ENCODE measurements around the gene SESN1. TPM values are rescaled to one million over a fixed set of nuclear protein-coding genes. Genes with fewer than 3 reads are reported as not detected.
"Not testable (repeated sequence)": the region's sequence is repeated elsewhere in the genome, so short reads cannot be mapped to it uniquely, and the experiment has no call there.

The SESN1 gene
- total RNA-seq, 1 experiment from 2014 or later: 30.4 TPM

DNA sequence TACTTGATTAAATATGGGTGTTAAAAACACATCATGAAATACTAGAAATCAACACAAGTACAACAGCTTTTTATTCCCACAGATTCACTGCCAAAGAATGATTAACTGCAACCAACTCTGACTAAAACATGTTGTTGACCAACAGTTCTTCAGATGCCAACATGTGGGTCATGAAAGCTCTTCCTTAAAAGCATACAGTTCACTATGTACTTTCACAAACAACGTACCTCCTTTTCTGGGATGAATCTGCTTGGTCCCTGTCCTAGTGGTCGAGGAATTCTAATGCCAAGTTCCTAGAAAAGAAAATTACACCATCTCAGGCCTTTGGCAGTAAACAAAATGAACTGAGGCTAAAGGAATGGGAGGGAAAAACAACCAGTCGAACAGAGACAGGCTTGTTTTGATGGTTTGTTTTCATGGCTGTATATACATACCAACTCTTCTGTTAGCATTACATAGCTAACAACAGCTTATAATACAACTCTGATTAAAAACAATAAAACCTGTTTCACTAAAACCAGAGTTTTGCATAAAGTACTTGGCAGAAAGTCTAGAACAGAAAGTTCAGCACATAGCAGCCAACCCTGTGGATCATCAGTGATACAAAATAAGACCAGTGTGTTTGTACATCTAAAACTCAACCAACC lies 92.5 kb downstream of the SESN1 start:
- DNase-seq (ENCODE audit: low read depth): peak; percentile 80

DNA sequence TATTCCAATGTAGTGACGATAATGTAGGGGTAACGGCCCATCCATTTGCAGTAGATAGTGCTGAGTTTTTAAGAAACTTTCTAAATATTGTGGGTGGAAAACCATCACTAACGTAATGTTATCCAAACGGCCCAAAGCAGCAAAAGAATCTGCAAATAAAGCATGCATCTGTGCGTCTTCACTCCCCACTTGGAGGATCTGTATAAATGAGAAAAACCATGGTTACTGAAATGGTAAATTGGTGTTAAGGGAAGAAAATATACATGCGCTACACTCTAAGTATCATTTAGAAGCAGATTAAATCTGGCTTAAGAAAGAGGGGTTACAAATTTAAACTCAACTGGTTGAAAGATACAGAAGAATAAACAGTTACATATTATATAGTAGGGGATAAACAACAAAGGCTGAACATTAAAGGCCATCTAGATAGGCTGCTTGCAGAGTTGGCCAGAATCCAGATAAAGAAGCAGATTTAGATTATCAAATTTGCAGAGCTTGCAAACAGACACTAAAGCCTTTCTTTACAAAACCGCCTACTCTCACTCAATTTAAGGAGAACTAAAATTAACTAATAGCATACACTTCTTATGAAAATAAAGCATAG lies 93.3 kb downstream of the SESN1 start:
- DNase-seq (ENCODE audit: low read depth): no peak

DNA sequence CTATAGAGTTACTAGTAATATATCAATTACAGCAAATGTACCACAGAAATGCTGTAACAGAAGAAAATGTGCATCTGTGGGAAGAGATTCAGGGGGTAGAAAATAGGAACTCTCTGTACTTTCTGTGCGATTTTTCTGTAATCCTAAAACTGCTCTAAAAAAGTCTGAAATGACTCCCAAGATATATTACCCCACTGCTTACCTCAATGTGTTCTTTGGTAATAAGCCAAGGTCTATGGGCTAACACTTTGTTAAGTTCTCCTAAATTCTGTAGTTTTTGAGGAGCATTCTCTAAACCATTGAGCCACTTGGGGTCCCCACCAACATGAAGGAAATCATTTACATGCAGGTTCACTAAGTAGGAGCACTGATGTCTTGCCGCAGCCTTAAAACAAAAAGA lies 94.4 kb downstream of the SESN1 start:
- peak; percentile 27 for DNase-seq (ENCODE audit: low read depth)

DNA sequence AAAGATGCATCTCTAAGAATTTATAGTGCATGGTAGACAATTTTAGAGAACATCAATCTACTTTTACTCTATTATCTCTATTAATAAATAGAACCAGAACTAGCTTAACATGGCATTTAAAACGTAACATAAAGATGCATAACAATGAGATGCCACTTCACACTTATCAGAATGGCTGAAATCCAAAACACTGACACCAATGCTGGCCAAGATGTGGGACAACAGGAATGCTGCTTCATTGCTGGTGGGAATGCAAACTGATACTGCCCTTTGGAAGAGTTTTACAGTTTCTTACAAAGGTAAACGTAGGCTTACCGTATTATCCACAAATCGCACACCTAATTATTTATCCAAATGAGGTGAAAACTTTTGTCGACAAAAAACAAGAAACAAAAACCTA lies 95.2 kb downstream of the SESN1 start:
- DNase-seq (ENCODE audit: low read depth): no peak

DNA sequence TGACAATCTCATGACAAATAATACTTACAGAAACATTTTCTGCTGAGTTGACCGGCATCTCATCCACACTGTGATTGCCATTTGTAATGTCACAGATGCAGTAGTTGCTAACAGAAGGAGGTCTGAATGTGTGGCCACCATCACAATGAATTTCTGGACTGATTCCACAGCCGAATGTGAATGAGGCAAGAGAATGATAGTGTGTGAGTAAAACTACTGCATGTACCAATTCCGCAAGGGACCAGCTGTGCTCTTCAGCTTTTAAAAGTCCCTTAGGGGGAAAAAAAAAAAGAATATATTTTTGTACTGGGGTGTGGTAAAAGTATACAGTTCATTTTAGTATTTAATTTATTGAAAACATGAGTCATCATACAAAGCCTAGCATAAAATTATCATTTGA lies 96.2 kb downstream of the SESN1 start:
- peak; percentile 10 for DNase-seq (ENCODE audit: low read depth)

DNA sequence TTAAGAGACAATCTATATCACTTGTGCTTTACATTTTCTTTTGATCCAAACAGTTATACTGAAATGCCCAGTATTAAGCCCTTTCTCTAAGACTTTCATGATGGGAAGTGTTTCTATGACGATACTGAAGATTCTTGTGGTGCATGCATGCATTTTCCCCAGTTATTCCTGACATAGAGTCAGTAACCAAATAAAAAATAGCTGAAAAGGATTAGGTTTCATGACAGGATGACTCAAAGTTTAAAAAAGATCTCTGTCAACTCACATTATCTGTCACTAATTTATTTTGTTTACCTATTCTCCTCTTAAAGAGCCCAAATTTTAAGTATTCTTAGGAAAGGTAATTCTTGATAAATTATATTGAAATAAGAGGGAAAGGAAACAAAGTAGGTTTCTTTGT lies 98.4 kb downstream of the SESN1 start:
- peak; percentile 35 for DNase-seq (ENCODE audit: low read depth)

DNA sequence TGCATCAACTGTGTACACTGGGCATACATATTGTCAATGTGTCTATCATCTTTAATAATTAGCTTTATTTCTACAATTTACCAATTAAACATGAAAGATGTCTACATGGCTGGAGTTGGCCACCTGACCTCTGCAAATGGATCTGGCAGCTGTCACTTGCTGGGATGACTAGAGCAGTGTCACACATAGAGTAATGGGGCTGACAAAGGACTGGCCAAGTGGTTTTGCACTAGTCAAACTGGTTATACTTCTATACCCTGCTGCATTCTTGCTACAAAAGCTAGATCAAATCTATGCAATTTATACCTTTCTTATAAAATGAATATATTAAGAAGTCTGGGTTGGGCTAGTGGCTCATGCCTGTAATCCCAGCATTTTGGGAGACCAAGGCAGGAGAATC lies 99.3 kb downstream of the SESN1 start:
- no peak for DNase-seq (ENCODE audit: low read depth)

DNA sequence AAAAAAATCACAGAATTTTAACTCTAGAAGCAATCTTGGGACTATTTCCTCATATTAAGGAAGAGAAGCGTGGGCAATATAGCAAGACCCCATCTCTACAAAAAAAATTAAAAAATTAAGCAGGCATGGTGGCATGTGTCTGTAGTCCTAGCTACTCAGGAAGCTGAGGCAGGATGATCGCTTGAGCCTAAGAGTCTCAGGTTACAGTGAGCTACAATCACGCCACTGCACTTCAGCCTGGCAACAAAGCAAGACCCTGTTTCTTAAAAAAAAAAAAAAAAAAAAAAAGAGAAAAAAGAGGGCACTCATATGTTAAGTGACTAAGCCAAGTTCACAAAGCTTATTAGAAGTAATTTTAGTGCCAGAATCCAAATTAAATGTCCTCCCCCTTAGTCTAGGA lies 100.8 kb downstream of the SESN1 start:
- no peak for DNase-seq (ENCODE audit: low read depth)

DNA sequence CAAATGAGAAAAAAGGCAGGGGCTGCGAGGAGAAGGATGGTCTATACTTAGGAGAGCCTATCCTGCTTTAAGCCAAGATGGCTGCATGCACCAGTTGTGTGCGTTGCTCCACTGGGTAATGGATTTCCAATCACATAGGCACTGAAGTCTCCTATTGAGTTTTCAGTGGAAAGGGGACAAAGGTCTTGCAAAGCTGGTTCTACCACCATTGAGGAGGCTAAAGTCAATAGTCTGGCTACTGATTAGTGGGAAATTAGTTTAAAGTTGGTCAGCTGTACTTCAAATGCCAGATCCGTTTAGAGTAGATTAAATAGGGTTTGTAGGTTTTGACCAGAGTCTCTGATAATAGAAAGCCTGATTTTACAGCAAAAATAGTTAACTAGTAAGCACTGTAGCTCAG lies 104.9 kb downstream of the SESN1 start:
- DNase-seq (ENCODE audit: low read depth): no peak

DNA sequence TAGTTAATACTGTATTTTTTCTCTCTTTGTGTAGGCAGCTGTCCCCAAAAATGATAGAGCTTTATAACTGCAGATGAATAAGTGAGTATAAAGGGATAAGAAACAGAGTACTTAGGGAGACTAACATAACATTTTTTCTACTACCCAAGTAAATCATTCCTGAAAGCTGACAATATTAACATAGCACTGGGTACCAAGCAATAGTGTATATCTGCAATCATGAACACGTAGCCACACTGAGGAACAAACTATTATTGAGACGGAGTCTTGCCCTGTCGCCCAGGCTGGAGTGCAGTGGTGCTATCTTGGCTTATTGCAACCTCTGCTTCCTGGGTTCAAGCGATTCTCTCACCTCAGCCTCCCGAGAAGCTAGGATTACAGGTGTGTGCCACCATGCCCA lies 105.9 kb downstream of the SESN1 start:
- DNase-seq (ENCODE audit: low read depth): no peak

DNA sequence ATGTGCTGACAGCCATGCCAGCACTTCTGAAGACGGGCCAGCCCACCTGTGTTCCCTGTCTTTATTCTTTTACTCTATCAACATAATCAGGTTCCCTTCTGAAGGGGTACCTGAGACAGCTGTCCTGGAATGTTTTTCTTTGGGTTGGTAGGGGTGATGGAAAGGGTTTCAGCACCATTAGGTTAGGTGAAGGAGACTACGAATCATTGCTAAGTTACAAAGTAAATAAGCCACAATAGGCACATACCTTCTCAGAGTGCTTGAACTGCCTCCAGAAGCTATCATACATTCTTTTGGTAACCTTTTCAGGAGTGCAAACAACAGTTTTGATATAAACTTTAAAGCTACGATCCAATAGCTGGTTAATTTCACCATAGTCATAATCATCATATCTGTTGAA lies 106.3 kb downstream of the SESN1 start:
- no peak for DNase-seq (ENCODE audit: low read depth)

DNA sequence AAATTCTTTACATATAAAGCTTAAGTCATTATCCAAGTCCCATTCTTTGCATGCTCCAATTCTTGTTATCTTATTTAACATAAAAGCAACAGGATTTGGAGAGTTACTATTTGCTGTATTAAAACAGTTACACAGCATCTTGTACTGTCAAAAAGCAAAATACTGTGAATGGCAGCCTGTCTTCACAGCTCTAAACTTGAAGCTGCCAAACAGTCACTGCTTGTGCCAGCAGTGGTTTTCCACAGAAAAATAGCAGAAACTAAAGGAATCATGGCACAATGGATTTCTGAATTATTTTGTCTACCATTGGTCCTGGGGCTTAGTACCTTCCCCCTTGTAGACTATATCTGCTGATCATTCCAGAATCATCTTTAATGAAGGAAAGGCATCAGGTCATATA lies 107.5 kb downstream of the SESN1 start:
- no peak for DNase-seq (ENCODE audit: low read depth)

DNA sequence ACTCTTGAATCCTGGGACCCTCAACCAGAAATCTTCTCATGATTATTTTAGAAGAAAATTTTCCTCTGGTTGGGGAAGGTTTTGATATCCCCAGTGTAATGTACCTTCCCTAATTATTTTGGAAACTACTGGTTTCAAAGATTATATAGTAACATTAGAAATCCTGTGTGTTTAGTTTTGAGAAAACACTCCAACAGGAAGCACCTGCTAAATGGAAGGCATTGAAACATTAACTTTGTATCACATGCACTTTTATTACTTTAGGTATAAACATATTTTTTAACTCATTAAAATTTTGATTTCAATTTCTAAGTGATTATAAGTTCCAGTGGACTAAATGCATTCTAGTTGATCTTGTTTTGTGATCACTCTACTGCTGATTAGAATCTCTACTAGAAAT lies 109.3 kb downstream of the SESN1 start:
- DNase-seq (ENCODE audit: low read depth): no peak

DNA sequence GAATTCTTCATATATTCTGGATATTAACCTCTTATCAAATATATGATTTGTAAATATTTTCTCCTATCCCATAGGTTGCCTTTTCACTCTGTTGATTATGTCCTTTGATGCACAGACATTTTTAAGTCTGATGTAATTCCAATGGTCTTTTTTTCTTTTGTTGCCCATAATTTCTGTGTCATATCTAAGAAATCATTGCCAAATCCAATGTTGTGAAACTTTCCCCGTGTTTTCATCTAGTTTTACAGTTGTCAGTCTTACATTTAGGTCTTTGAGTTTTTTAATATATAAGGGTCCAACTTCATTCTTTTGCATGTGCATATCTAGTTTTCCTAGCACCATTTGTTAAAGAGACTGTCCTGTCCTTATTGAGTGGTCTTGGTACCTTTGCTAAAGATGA lies 111.5 kb downstream of the SESN1 start:
- peak; percentile 14 for DNase-seq (ENCODE audit: low read depth)

DNA sequence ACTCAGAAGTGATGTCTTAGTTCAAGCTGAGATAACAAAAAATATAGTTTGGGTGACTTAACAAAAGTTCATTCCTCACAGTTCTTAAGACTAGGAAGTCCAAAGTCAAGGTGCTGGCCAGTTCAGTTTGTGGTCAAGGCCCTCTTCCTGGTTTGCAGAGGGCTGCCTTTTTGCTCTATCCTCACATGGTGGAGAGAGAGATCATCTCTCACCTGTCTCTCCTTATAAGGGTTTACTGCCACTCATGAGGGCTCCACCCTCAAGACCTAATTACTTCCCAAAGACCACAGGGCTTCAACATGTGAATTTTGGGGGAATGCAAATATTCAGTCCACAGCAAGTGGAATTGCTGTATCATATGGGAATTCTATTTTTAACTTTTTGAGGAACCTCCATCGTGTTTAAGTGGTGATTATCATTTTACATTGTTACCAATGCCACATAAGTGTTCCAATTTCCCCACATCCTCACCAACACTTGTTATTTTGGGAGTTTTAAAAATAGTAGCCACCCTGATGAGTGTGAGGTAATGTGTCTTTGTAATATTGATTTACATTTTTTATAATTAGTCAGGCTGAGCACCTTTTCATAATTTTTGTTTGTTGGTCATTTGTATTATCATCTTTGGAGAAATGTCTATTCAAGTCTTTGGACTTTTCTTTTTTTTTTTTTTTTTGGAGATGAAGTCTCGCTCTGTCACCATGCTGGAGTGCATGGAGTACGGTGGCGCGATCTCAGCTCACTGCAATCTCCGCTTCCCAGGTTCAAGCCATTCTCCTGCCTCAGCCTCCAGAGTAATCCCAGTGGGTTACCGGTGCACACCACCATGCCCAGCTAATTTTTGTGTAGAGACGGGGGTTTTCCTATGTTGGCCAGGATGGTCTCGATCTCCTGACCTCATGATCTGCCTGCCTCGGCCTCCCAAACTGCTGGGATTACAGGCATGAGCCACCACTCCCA lies 112.2 kb downstream of the SESN1 start:
- no peak for DNase-seq (ENCODE audit: low read depth)

DNA sequence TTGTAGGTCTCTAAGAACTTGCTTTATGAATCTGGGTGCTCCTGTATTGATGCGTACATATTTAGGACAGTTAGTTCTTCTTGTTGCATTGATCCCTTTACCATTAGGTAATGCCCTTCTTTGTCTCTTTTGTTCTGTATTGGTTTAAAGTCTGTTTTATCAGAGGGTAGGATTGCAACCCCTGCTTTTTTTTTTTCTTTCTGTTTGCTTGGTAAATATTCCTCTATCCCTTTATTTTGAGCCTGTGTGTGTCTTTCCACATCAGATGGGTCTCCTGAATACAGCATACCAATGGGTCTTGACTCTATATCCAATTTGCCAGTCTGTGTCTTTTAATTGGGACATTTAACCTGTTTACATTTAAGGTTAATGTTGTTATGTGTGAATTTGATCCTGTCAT lies 116.0 kb downstream of the SESN1 start:
- not testable (repeated sequence) for DNase-seq (ENCODE audit: low read depth)

DNA sequence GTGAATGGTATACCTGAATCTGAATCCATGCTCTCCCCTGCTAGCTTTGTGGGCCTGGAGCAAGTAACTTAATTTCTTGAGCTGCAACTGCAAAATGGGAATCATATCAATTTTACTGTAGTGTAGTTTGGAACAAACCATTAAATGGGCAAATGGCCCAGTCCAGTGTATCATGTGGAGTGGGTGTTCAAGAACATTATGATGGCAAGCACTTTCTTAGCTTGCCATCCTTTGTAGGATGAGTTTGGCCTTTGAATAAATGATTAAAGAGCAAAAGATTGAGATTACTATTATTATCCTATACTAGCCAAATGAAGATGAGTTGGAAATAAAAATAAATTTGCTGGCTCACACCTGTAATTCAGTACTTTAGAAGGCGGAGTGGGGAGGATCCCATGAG lies 120.4 kb downstream of the SESN1 start:
- DNase-seq (ENCODE audit: low read depth): no peak

DNA sequence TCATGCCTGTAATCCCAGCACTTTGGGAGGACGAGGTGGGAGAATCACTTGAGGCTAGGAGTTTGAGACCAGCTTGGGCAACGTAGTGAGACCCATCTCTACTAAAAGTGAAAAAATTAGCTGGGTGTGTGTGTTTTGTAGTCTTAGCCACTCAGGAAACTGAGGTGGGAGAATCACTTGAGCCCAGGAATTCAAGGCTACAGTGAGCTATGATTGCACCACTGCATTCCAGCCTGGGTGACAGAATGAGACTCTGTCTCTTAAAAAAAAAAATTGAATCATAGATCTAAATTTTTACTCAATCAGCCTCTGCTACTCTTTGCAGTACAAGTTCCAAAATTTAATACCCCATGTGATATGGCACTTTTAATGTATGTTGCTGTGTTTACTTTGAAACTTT lies 124.9 kb downstream of the SESN1 start:
- no peak for DNase-seq (ENCODE audit: low read depth)

DNA sequence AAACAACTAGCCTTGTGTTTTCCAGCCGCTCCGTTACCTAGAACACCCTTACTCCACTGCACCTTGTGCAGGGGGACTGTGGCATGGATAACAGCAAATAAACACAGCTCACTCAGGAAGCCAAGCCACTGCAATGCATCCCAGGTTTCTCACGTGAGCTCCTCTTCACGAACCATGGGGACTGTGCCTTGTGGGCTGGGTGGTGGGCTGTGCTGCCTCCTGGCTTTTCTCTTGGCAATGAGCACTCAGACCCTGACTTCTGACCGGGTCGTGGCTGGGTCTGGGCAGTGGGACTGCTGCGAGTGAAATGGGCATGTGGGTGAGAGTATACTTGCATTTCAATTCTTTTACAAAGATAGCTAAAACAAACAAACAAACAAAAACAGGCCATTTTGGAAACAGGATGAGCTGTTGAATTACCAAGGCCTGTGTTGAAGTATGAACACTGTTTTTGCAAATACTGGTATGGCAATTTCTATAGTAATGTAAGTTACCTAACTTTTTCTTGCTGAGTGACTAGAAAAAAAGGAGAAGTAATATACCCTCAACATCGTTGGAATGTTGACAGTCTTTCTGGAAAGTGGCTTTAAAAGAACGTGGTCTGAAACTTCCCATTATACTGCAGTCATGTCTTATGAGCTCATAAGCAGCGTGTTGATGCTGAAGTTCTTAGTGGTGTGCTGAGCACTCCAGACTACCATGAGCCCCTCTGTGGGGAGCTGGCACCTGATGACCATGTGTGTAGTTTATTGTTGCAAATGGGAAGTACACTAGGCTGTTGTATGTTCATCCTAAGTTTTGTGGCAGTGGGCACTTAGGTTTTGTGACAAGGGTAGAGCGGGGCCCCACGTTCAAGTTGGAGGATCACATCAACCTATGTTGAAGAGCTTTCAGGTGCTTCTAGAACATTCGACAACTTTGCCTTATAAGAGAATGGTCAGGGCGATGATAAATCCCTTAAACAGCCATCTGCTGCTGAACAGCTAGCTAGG lies 126.0 kb downstream of the SESN1 start:
- DNase-seq (ENCODE audit: low read depth): no peak

DNA sequence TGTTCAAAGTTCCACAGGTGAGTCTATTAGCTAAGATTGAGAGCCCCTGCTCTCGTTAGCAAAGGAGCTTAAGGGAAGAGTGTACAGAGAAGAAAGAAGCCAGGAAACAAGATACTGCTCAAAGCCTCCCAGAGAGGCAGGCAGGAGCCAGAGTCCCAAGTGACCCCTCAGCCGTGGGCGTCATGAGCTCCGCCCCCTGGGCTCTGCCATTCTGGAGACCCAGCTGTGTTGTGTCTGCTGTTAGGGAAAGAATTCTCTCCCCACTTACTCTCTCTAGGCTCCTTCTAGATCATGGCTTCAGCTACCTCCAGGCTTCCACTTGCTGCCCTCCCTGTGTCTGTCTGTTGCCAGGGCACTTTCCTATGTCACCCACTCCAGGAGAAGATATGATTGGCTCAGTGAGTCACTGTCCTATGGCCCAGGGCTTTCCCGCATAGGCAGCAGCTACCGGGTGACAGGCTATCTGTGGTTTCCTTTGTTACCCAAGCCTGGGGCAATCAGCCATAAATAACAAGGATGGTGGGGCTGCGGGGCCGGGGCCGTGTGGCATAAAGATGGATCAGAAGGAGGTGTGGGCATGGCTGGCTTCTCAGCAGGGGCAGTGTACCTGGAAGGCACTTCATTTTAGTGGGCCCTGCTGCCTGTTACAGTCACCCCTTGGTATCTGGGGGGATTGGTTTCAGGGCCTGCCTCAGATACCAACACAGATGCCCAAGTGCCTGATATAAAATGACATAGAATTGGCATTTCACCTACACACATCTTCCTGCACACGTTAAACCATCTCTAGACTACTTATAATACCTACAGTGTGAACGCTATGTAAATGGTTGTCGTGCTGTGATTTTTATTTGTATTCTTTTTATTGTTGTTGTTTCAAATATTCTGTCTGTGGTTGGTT lies 127.5 kb downstream of the SESN1 start:
- DNase-seq (ENCODE audit: low read depth): peak; percentile 56
